ENCODE measurements around the gene STK4.
A peak's percentile ranks its signal among the peaks of the same experiment; 100 is the strongest.
"Not testable (repeated sequence)": the region's sequence is repeated elsewhere in the genome, so short reads cannot be mapped to it uniquely, and the experiment has no call there.

Gene STK4

DNA sequence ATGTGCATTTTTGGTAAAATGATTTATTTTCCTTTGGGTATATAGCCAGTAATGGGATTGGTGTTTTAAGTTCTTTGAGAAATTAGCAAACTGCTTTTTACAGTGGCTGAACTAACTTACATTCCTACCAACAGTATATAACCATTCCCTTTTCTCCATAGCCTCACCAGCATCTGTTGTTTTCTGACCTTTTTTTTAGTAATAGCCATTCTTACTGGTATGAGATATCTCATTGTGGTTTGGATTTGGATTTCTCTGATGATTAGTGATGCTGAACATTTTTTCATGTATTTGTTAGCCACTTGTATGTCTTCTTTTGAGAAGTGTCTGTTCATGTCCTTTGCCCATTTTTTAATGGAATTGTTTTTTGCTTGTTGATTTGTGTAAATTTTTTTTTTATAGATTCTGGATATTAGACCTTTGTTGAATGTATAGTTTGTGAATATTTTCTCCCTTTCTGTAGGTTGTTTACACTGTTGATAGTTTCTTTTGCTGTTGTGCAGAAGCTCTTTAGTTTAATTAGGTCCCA lies 42.3 kb downstream of the STK4 start:
- no peak for DNase-seq
- Histone ChIP-seq H3K27me3 (replicated peaks; ENCODE audit: control insufficient read depth, insufficient read depth, low read length, poor library complexity, severe bottlenecking) (no peaks in the 10 kb centered on the region), H3K27ac (ENCODE audit: insufficient read depth, low read length, poor library complexity, severe bottlenecking) (no peak overlapping the region), H3K4me1 (ENCODE audit: control insufficient read depth, insufficient read depth, low read length, poor library complexity, severe bottlenecking) (peaks cover 8% of the 10 kb centered on the region), H3K4me3 (ENCODE audit: insufficient read depth, low read depth, low read length, poor library complexity, severe bottlenecking) (no peak overlapping the region), H3K9me3 (ENCODE audit: control insufficient read depth, low read length) (no peaks in the 10 kb centered on the region), H3K36me3 (ENCODE audit: control insufficient read depth, insufficient read depth, low read length) (peaks cover 63% of the 10 kb centered on the region)

DNA sequence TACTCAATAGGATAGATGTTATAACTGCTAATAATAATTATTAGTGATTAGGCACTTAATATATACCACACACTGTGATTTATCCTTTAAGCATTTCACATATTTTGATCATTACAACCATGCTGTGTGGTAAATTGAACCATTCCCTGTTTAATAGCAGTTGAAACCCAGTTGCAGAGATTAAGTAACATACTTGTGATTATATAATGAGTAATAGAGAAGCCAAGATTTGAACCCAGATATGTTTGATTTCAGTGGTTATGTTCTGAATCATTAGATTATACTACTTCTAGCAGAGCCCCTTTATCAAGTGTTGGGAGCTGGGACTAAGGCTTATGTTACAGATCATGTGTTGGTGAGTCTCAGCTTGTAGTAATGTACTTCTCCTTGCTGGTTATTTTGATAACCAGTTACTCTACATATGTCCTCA lies 44.1 kb downstream of the STK4 start:
- Histone ChIP-seq H3K4me3 (ENCODE audit: insufficient read depth, low read depth, low read length, poor library complexity, severe bottlenecking) (no peak overlapping the region), H3K36me3 (ENCODE audit: control insufficient read depth, insufficient read depth, low read length) (peaks cover 69% of the 10 kb centered on the region), H3K27me3 (replicated peaks; ENCODE audit: control insufficient read depth, insufficient read depth, low read length, poor library complexity, severe bottlenecking) (no peaks in the 10 kb centered on the region), H3K9me3 (ENCODE audit: control insufficient read depth, low read length) (no peaks in the 10 kb centered on the region), H3K4me1 (ENCODE audit: control insufficient read depth, insufficient read depth, low read length, poor library complexity, severe bottlenecking) (peaks cover 13% of the 10 kb centered on the region), H3K27ac (ENCODE audit: insufficient read depth, low read length, poor library complexity, severe bottlenecking) (no peak overlapping the region)
- DNase-seq = no peak

DNA sequence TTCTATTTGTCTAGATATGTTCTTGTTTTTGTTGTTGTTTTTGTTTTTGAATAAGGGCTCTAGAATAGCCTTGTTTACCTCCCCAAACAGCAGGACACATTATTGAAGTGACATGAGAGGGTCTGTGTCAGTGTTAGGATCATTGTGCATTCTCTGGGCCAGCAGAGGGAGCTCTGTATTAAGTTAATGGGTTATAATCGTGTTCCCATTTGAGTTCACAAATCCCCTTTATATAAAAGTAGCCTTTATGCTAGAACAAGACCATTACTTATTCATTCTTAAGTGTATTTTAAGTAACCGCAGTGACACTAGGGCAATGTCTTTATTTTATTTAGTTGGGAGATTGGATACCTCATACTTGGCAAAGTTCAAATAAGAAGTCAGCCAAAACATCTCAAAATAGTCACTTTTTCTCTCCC lies 44.8 kb downstream of the STK4 start:
- DNase-seq = peak in 2 of 3 donors; percentile 12 to 25
- H3K4me1 ChIP-seq (ENCODE audit: control insufficient read depth, insufficient read depth, low read length, poor library complexity, severe bottlenecking) = peaks cover 16% of the 10 kb centered on the region
- no peaks in the 10 kb centered on the region for H3K9me3 ChIP-seq (ENCODE audit: control insufficient read depth, low read length)
- H3K27me3 ChIP-seq (replicated peaks; ENCODE audit: control insufficient read depth, insufficient read depth, low read length, poor library complexity, severe bottlenecking) = no peaks in the 10 kb centered on the region
- H3K4me3 ChIP-seq (ENCODE audit: insufficient read depth, low read depth, low read length, poor library complexity, severe bottlenecking) = no peak overlapping the region
- peaks cover 68% of the 10 kb centered on the region for H3K36me3 ChIP-seq (ENCODE audit: control insufficient read depth, insufficient read depth, low read length)
- no peak overlapping the region for H3K27ac ChIP-seq (ENCODE audit: insufficient read depth, low read length, poor library complexity, severe bottlenecking)

DNA sequence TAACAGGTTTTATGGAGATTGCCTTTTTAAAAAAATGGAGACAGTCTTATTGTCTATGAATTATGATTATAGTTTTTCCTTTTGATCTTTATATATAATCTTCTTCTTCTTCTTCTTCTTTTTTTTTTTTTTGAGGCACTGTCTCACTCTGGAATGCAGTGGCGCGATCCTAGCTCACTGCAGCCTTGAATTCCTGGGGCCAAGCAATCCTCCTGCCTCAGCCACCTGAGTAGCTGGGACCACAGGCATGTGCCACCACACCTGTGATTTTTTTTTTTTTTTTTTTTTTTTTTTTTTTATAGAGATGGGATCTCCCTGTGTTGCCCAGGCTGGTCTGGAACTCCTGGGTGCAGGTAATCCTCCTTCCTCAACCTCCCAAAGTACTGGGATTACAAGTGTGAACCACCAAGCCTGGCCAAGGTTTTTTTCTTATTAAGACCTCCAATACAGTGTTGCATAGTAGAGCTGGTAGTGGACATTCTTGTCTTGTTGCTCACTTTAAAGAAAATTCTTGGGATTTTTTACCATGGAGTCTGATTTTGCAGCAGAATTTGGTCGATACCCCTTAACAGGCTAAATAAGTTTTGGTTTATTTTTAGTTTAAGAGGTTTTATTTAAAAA lies 46.5 kb downstream of the STK4 start:
- Histone ChIP-seq H3K4me1 (ENCODE audit: control insufficient read depth, insufficient read depth, low read length, poor library complexity, severe bottlenecking) (peaks cover 16% of the 10 kb centered on the region), H3K27me3 (replicated peaks; ENCODE audit: control insufficient read depth, insufficient read depth, low read length, poor library complexity, severe bottlenecking) (no peaks in the 10 kb centered on the region), H3K4me3 (ENCODE audit: insufficient read depth, low read depth, low read length, poor library complexity, severe bottlenecking) (no peak overlapping the region), H3K36me3 (ENCODE audit: control insufficient read depth, insufficient read depth, low read length) (peaks cover 59% of the 10 kb centered on the region), H3K9me3 (ENCODE audit: control insufficient read depth, low read length) (no peaks in the 10 kb centered on the region), H3K27ac (ENCODE audit: insufficient read depth, low read length, poor library complexity, severe bottlenecking) (no peak overlapping the region)
- no peak for DNase-seq

DNA sequence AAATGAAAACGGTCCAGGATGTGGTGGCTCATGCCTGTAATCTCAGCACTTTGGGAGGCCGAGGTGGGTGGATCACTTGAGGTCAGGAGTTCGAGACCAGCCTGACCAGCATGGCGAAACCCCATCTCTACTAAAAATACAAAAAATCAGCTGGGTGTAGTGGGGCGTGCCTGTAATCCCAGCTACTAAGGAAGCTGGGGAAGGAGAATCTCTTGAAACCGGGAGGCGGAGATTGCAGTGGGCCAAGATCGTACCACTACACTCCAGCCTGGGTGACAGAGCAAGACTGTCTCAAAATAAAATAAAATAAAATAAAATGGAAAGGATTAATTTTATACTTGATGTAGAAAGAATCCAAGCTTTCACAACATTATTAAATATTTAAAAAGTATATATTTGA lies 47.8 kb downstream of the STK4 start:
- DNase-seq; H3K4me3 ChIP-seq (ENCODE audit: insufficient read depth, low read depth, low read length, poor library complexity, severe bottlenecking); H3K27ac ChIP-seq (ENCODE audit: insufficient read depth, low read length, poor library complexity, severe bottlenecking); H3K27me3 ChIP-seq (replicated peaks; ENCODE audit: control insufficient read depth, insufficient read depth, low read length, poor library complexity, severe bottlenecking); H3K9me3 ChIP-seq (ENCODE audit: control insufficient read depth, low read length): not testable (repeated sequence)
- Histone ChIP-seq H3K4me1 (ENCODE audit: control insufficient read depth, insufficient read depth, low read length, poor library complexity, severe bottlenecking) (peaks cover 16% of the 10 kb centered on the region), H3K36me3 (ENCODE audit: control insufficient read depth, insufficient read depth, low read length) (peaks cover 57% of the 10 kb centered on the region)

DNA sequence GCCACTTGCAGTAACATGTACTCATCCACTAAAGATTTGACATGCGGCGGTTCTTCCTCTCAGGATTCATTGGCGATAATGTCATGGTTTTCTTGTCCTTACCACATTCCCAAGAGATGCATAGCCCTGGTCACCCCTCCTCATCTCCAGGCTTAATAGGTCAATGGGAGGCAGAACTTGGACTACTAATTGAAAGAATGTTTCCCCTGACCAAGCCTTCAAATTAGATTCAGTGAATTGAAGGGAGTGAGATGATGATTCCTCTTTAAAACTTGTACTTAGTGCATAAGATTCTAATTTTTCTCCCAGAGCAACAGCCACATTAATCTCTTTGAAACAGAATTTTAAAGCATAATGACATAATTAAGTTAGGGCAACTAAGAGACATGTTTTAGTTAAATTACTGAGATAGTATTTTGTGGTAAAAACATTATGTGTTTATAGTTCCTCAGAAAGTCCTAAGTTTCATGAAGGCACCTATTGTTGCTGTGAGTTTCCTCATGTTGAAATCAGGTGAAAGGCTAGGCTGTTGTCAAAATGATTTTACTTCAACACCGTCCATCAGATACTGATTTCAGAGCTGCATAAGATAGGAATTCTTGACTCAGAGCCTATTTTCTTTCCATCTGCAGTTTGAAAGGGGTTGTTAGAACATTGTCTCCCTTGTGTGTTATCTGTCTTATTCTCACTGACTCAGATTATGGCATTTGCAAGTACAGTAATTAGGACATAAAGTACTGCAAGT lies 48.5 kb downstream of the STK4 start:
- Histone ChIP-seq H3K27ac (ENCODE audit: insufficient read depth, low read length, poor library complexity, severe bottlenecking) (no peak overlapping the region), H3K9me3 (ENCODE audit: control insufficient read depth, low read length) (no peaks in the 10 kb centered on the region), H3K36me3 (ENCODE audit: control insufficient read depth, insufficient read depth, low read length) (peaks cover 57% of the 10 kb centered on the region)

DNA sequence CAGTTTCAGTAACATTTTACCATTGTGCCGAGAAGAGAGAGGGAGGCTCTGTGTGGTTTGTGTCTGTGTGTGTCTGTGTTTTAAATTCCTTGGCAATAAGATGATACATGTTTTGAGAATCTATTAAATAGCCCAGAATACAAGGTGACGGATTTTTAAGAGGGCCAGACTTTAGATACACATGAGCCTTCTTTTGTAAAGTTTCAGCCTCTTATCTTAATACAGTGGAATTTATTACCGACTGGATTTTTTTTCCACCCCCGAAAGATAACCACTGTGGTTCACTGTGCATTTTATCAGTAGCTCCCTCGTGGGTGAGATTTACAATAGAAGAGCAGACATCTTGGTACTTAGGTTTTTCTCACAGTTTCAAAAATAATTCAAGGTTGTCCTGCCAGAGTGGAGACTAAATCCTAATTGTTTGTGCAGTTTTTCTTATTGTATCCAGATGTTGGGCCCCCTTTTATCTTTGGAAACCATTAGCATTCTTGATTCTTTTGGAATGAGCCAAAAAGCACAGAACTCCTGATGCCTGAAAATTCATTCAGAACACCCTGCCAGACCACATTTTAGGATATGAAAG lies 49.9 kb downstream of the STK4 start:
- no peaks in the 10 kb centered on the region for H3K27me3 ChIP-seq (replicated peaks; ENCODE audit: control insufficient read depth, insufficient read depth, low read length, poor library complexity, severe bottlenecking)
- no peak for DNase-seq
- H3K9me3 ChIP-seq (ENCODE audit: control insufficient read depth, low read length) = no peaks in the 10 kb centered on the region
- H3K4me3 ChIP-seq (ENCODE audit: insufficient read depth, low read depth, low read length, poor library complexity, severe bottlenecking) = no peak overlapping the region
- no peak overlapping the region for H3K27ac ChIP-seq (ENCODE audit: insufficient read depth, low read length, poor library complexity, severe bottlenecking)
- peaks cover 55% of the 10 kb centered on the region for H3K36me3 ChIP-seq (ENCODE audit: control insufficient read depth, insufficient read depth, low read length)
- H3K4me1 ChIP-seq (ENCODE audit: control insufficient read depth, insufficient read depth, low read length, poor library complexity, severe bottlenecking) = peaks cover 23% of the 10 kb centered on the region

More for the DNA sequence above, 48.5 kb downstream of the STK4 start:
- H3K4me3 ChIP-seq (ENCODE audit: insufficient read depth, low read depth, low read length, poor library complexity, severe bottlenecking) = no peak overlapping the region
- no peaks in the 10 kb centered on the region for H3K27me3 ChIP-seq (replicated peaks; ENCODE audit: control insufficient read depth, insufficient read depth, low read length, poor library complexity, severe bottlenecking)
- peaks cover 22% of the 10 kb centered on the region for H3K4me1 ChIP-seq (ENCODE audit: control insufficient read depth, insufficient read depth, low read length, poor library complexity, severe bottlenecking)
- DNase-seq = no peak

DNA sequence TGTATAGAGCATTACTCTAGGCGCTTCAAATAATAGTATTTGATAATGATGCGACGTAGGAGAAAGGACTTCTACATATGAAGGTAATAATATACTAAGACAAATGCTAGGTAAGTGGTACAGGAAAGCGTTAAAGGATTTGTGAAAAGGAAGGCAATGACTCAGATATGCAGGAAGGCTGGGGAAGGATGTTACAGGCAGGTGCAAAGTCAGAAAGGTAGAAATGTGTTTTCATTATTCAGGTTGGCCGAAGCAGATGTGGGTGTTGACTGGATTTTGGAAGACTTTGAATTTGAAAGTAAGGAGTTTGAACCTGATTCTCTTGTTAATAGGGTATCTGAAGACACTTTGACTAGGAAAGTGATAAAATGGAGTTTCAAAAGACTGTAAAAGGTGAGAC lies 51.0 kb downstream of the STK4 start:
- no peaks in the 10 kb centered on the region for H3K9me3 ChIP-seq (ENCODE audit: control insufficient read depth, low read length)
- H3K27ac ChIP-seq (ENCODE audit: insufficient read depth, low read length, poor library complexity, severe bottlenecking) = no peak overlapping the region
- H3K27me3 ChIP-seq (replicated peaks; ENCODE audit: control insufficient read depth, insufficient read depth, low read length, poor library complexity, severe bottlenecking) = no peaks in the 10 kb centered on the region
- DNase-seq = no peak
- peaks cover 20% of the 10 kb centered on the region for H3K4me1 ChIP-seq (ENCODE audit: control insufficient read depth, insufficient read depth, low read length, poor library complexity, severe bottlenecking)
- peaks cover 62% of the 10 kb centered on the region for H3K36me3 ChIP-seq (ENCODE audit: control insufficient read depth, insufficient read depth, low read length)
- H3K4me3 ChIP-seq (ENCODE audit: insufficient read depth, low read depth, low read length, poor library complexity, severe bottlenecking) = no peak overlapping the region

DNA sequence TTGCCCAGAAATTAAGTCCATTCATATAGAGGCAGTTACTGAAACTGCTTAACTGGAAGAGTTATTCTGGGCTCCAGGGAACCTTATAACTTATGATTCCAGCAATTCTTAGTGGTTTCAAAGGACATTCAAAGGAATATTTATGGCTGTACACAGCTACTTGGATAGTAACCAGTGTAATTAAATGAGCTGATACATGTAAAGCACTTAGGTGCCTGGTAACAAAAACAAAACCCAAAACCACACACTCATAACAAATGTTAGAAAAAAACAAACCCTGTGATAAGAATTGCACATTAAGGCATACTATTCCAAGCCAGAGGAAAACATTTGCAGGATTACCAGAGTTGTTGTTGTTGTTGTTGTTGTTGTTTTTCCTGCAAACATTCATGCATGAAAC lies 51.5 kb downstream of the STK4 start:
- Histone ChIP-seq H3K27me3 (replicated peaks; ENCODE audit: control insufficient read depth, insufficient read depth, low read length, poor library complexity, severe bottlenecking) (no peaks in the 10 kb centered on the region), H3K36me3 (ENCODE audit: control insufficient read depth, insufficient read depth, low read length) (peaks cover 64% of the 10 kb centered on the region), H3K4me1 (ENCODE audit: control insufficient read depth, insufficient read depth, low read length, poor library complexity, severe bottlenecking) (peaks cover 16% of the 10 kb centered on the region), H3K4me3 (ENCODE audit: insufficient read depth, low read depth, low read length, poor library complexity, severe bottlenecking) (no peak overlapping the region), H3K9me3 (ENCODE audit: control insufficient read depth, low read length) (no peaks in the 10 kb centered on the region), H3K27ac (ENCODE audit: insufficient read depth, low read length, poor library complexity, severe bottlenecking) (no peak overlapping the region)
- DNase-seq = no peak

Data from effector memory CD4-positive, alpha-beta T cell (primary cell).